ENCODE measurements around the gene SENP2.
"Not testable (repeated sequence)": the region's sequence is repeated elsewhere in the genome, so short reads cannot be mapped to it uniquely, and the experiment has no call there.

Gene SENP2

DNA sequence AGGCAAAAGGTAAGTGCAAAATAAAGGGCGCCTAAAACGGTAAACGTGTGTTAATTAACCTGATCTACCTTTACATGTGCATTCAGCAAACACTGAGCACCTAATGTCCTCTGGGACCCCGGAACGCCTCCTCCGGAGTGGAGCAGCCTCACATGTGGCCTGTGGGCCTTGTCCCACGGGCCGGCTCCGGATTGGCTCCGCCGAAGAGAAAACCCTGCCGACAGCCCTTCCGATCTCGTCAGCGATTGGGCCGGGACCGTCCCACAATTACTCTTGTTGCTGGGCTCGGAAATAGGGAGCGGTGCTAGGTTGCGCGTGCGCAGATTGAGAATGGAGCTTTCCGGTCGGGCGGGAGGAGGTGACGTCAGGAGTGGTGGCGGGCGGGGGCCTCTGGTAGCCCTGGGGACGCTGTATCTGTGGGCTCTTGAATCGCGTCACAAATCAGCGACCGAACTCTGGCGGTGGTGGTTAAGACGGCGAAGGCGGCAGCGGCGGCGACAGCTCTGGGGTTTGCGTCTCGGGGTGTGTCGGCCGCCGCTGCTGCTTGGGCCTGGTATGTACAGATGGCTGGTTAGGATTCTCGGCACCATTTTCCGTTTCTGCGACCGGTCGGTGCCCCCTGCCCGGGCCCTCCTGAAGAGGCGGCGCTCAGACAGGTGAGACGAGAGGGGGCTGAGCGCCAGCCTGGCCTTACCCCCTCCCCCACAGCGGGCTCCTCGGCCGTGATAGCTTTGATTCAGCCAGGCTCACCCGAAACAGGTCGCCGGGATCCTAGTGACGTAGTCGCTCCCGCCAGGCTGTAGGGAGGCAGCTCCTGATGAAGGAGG, at the start of gene SENP2:
Gene SENP2 (plus strand): TSS at position 437 of the 827 bp plus-strand sequence. CDS start 119 bp downstream, at position 556.
- peak; percentile 99 for DNase-seq

GRCh38 chr3:185537369-185537970, 48.6 kb upstream of the SENP2 start:
- DNase-seq, result no peak

DNA sequence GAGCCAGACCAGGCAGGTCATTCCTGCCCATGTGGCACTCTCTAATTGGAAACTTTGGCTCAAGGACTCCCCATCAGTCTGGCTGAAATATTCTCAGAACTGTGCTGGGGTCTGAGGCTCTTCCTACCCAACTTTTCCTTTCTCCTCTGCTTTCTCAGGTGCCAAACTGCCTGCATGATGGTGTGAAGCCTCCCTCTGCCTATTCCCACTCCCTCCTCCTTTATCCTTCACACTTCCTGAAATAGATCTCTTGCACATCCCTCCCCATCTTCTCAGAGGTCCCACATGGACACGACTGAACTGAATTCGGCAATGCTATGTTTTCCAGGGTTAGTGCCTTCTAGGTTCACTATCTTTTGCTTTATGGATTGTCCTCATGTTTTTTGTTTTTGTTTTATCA, 46.2 kb upstream of the SENP2 start:
- no peak for DNase-seq

- DNase-seq, result no peak
Measured at GRCh38 chr3:185540695-185541094, 45.4 kb upstream of the SENP2 start.

GRCh38 chr3:185549122-185549521, 37.0 kb upstream of the SENP2 start:
- DNase-seq, result no peak

GRCh38 chr3:185549651-185550111, 36.4 kb upstream of the SENP2 start:
- DNase-seq, result no peak

DNA sequence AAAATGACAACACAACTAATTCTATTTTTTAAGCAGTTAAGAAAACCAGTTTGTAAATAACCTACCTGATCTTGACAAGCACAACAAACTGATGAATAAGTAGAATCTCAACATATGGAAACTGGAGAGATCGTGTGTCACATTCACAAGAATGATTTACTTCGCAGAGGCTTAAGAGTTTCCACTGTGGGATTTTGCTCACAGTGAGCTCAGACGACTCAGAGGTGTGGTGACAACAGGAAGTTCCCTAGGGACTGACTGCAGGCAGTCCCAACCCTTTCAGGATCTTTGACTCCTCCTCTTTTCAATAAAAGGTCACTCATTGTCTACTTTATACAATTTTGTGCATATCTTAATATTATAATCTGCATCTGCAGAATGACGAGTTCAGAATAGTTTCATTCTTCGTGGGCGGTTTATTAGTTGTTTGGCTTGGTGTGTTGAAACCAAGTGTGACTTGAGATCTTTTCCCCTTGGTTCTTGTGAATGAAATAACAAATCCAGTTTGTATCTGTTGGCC, 33.7 kb upstream of the SENP2 start, which contains the start of gene LIPH:
Gene LIPH (minus strand): TSS at position 231 of the 520 bp plus-strand sequence. CDS start 117 bp downstream, at position 114.
- no peak for DNase-seq

GRCh38 chr3:185555101-185555501, 31.0 kb upstream of the SENP2 start:
- DNase-seq, result no peak

- DNase-seq, result no peak
Measured at GRCh38 chr3:185555860-185556347, 30.2 kb upstream of the SENP2 start.

DNA sequence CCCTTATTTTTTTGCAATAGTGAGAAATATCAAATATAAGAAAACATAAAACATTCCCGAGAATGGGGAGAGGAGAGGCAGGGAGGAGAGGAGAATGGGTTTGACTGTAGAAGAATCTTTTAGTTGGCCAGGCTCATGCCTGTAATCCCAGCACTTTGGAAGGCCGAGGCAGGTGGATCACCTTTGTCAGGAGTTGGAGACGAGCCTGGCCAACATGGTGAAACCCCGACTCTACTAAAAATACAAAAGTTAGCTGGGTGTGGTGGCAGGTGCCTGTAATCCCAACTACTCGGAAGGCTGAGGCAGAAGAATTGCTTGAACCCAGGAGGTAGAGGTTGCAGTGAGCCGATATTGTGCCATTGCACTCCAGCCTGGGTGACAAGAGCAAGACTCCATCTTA, 29.5 kb upstream of the SENP2 start:
- not testable (repeated sequence) for DNase-seq

DNA sequence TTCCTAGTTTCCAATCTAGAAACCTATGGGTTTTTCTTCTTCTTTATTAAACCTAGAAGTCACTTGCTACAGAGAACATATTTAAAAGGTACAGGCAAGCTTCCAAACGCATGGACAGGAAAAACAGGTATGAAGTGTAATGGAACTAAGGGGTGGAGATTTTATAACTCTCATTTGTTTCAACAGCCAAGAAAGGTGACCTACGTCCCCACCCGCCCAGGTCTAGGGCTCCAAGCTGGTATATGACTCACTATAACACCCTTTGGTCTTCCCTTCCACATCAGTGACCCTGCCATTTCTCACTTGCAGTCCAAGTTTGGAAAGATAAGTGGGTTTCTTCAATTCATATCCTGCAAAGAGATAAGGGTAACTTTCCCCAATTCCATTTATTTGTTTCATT, 27.7 kb upstream of the SENP2 start:
- no peak for DNase-seq

DNA sequence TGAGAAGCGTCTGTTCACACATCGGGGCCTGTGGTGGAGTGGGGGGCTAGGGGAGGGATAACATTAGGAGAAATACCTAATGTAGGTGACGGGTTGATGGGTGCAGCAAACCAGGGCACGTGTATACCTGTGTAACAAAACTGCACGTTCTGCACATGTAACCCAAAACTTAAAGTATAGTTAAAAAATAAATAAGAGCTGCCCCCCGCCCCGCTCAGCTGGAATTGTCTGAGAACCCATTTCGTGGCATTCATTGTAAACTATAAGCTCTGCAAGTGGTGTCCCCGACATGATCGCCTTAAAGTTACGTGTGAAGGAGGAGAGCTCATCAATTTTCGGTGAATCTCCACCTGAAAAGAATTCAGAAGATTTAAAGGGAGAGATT, 26.4 kb upstream of the SENP2 start:
- DNase-seq, result no peak

- no peak for DNase-seq
Measured at GRCh38 chr3:185560676-185561075, 25.4 kb upstream of the SENP2 start.

GRCh38 chr3:185561374-185561943, 24.6 kb upstream of the SENP2 start:
- DNase-seq, result no peak

DNA sequence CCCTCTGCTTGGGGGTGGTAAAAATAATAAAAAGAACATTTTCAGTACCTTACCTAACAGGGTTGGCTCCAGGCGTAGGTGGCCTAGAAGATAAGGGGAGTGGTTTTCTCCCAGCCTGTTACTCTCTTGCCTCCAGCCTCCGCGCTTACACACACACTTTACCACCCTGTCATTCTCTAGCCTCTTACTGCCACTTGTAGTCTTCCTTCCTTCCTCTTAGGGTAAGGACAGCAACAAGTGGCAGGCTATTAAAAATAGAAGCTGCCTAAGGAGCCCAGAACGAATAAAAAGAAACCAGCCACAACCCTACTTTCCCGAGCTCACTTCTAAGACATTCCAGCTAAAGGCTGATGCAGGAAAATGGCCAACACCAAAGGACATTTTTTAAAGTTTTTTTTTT, 24.1 kb upstream of the SENP2 start:
- no peak for DNase-seq

DNA sequence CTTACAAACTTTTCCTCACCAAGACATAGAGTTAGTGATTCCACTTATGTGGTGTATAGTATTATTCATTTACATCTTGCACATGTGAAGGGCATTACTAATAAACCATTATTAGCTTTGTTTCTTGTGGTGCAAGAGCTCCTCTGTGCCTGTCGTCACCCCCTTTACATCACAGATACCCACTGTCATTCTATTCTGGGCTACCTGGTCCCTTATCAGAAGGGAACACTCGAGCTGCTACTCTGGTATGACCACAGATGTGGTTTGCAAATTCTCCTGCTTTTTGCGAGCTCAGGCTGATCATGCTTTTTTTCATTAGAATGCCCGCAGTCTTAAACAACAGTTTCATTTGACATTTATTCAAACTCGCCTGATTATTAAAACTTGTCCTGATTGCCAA, 13.9 kb upstream of the SENP2 start:
- DNase-seq, result no peak

DNA sequence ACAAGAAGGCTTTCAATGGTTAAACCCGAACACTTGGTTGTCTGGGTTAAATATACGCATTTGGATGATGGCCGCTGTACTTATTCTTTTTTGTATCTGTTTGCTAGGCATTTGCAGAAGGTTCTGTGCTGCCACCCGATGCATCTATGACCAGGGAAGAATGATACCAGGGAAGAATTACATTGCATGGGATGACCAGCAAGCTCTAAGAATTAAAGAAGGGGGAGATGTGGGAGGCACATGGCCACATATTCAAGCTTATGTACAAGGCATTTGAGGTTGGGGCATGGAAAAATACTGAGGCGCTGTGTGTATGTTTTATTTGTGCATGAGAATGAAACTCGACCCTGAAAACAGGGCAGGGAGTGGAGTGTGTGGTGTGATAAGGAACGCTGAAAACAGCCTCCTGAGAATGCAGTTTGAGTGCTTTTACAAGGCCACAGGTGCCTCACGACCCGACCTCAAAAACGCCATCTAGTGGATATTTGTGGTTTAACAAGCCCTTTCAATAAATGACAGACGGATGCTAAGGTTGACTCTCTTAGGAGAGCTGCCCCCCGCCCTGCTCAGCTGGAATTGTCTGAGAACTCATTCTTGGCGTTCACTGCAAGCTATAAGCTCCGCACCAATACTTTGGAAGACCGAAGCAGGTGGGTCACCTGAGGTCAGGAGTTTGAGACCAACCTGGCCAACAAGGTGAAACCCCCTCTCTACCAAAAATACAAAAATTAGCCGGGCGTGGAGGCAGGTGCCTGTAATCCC, 10.8 kb upstream of the SENP2 start:
- peak; percentile 48 for DNase-seq

- DNase-seq, result no peak
Measured at GRCh38 chr3:185582236-185582635, 3.9 kb upstream of the SENP2 start.

DNA sequence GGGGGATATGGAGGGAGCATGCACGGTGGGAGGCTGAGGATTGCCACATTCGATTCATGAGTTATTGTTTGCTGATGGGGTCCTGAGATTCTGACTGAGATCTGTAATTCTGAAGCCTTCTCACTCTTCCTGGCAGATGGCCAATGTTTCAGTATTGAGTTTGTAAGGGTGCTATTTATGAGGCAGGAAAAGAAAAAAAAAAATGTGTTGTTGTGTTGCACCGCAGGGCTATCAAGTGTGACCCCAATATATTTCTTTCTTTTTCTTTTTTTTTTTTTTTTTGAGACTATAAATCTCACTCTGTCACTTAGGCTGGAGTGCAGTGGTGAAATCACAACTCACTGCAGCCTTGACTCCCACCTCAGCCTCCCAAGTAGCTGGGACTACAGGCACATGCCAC, 3.2 kb upstream of the SENP2 start:
- no peak for DNase-seq

GRCh38 chr3:185583925-185584324, 2.2 kb upstream of the SENP2 start:
- DNase-seq, result no peak

GRCh38 chr3:185584686-185585085, 1.4 kb upstream of the SENP2 start:
- no peak for DNase-seq

DNA sequence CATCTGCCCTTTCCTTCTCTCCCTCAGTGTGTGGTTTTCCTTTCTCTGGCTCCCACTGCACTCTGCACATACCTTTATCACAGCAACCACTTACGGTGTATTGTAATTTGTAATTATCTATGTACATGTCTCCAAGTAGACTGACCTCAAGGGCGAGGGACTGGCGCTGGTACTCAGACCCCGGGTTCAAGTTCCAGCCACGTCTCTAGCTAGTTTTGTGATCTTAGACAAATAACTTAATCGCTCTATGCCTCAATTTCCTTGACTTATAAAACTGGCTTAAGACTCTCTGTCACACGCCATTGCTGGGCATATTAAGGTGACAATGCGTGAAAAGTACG, 607 bp upstream of the SENP2 start:
- no peak for DNase-seq

- no peak for DNase-seq
Measured at GRCh38 chr3:185586686-185587039, 568 bp downstream of the SENP2 start.
